Naive B cell (primary cell): Measurements from ENCODE around the gene HMGA1. TPM values are rescaled to one million over a fixed set of nuclear protein-coding genes. Genes with fewer than 3 reads are reported as not detected.
"Not testable (repeated sequence)": the region's sequence is repeated elsewhere in the genome, so short reads cannot be mapped to it uniquely, and the experiment has no call there.

ENCODE experiments used
- ATAC-seq, 2 donors: fragments of 150-1000 bp; cut with Tn5 transposase; 2 replicates each; pipeline ENCODE4 v1.10.0; 2021; ENCODE audit warnings: low read depth in 2 of 2, mild to moderate bottlenecking in 2 of 2, moderate library complexity in 2 of 2
- DNase-seq: peaks from one replicate; pipeline ENCODE4 v3.0.0; 2022
- H3K27ac Mint-ChIP-seq, 6 donors: one replicate each; pipeline ENCODE4 v1.8.0; 2020 to 2022; ENCODE audit warnings: mild to moderate bottlenecking in 6 of 6, mixed read lengths in 6 of 6, moderate library complexity in 5 of 6, inconsistent platforms in 2 of 6
- H3K27me3 Mint-ChIP-seq, 3 donors: one replicate each; pipeline ENCODE4 v1.8.0; 2021 to 2022; ENCODE audit warnings: mixed read lengths in 3 of 3, mild to moderate bottlenecking in 1 of 3
- H3K36me3 Mint-ChIP-seq, 2 donors: one replicate each; pipeline ENCODE4 v1.8.0; 2020 to 2022; ENCODE audit warnings: mixed read lengths in 2 of 2, inconsistent platforms in 1 of 2, mild to moderate bottlenecking in 1 of 2
- H3K4me1 Mint-ChIP-seq, 3 donors: one replicate each; pipeline ENCODE4 v1.8.0; 2020 to 2022; ENCODE audit warnings: mixed read lengths in 3 of 3, inconsistent platforms in 1 of 3, mild to moderate bottlenecking in 1 of 3, moderate library complexity in 1 of 3
- H3K4me3 Mint-ChIP-seq, 8 donors: one replicate each; pipeline ENCODE4 v1.8.0; 2020 to 2022; ENCODE audit warnings: mild to moderate bottlenecking in 8 of 8, mixed read lengths in 8 of 8, moderate library complexity in 8 of 8, inconsistent platforms in 2 of 8
- H3K9me3 Mint-ChIP-seq, 7 donors: one replicate each; pipeline ENCODE4 v1.8.0; 2020 to 2022; ENCODE audit warnings: mixed read lengths in 7 of 7, mild to moderate bottlenecking in 5 of 7, inconsistent platforms in 2 of 7, moderate library complexity in 1 of 7
- polyA plus RNA-seq, 6 donors: library from polyadenylated mRNA; unstranded; fragments of 300-500 nt; fragmentation: Illumina TruSeq; gene quantifications; one replicate each; pipeline ENCODE4 v1.2.3, GENCODE V29; 2021; ENCODE audit warnings: low read depth in 6 of 6

Gene HMGA1
- polyA plus RNA-seq, 6 donors from 2014 or later: 17.2 to 38.1 (median 31.2) TPM

DNA sequence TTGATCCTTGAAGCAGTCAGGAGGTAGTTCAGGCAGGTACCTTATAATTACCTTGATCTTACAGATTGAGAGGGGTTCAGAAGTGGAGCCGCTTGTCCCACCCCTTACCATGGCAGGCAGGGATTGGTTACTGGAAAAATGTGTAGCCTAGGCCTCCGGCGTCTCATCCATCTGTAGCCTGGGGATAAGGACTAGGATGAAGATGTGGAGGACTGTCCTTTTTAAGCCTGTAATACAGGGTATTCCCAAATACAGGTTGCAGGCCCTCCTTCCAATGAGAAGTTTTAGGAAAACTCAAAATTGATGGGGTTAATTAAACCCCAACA, 2.8 kb downstream of the HMGA1 start:
- Mint-ChIP-seq H3K9me3 (no peaks in the 10 kb centered on the region), H3K27me3 (no peaks in the 10 kb centered on the region), H3K27ac (peak overlapping the region in 3 of 6 donors; percentile 22 to 92 (median 81)), H3K4me1 (peaks cover 25 to 55% (median 42%) of the 10 kb centered on the region in 3 donors), H3K36me3 (peaks cover 0 to 4% of the 10 kb centered on the region in 2 donors), H3K4me3 (peak overlapping the region in 6 of 8 donors; percentile 24 to 89 (median 62))
- DNase-seq: no peak
- ATAC-seq: no peak

- peaks cover 25 to 54% (median 41%) of the 10 kb centered on the region in 3 donors for H3K4me1 Mint-ChIP-seq
- H3K27me3 Mint-ChIP-seq: no peaks in the 10 kb centered on the region
- DNase-seq (no peak), ATAC-seq (no peak)
- H3K36me3 Mint-ChIP-seq: peaks cover 0 to 4% of the 10 kb centered on the region in 2 donors
- no peaks in the 10 kb centered on the region for H3K9me3 Mint-ChIP-seq
- H3K4me3 Mint-ChIP-seq: peak overlapping the region in 1 of 8 donors; percentile 70
- peak overlapping the region in 2 of 6 donors; percentile 22 to 81 for H3K27ac Mint-ChIP-seq
Measured at GRCh38 chr6:34239893-34240292, 3.2 kb downstream of the HMGA1 start.

- Mint-ChIP-seq H3K4me1 (peaks cover 28 to 59% (median 48%) of the 10 kb centered on the region in 3 donors), H3K4me3 (peak overlapping the region in 1 of 8 donors; percentile 70), H3K36me3 (peaks cover 0 to 4% of the 10 kb centered on the region in 2 donors), H3K27me3 (no peaks in the 10 kb centered on the region), H3K9me3 (no peaks in the 10 kb centered on the region), H3K27ac (peak overlapping the region in 2 of 6 donors; percentile 11 to 89)
- ATAC-seq (no peak), DNase-seq (no peak)
Measured at GRCh38 chr6:34240329-34241248, 3.9 kb downstream of the HMGA1 start.

- peak overlapping the region in 1 of 8 donors; percentile 18 for H3K4me3 Mint-ChIP-seq
- H3K36me3 Mint-ChIP-seq: peaks cover 0 to 4% of the 10 kb centered on the region in 2 donors
- no peaks in the 10 kb centered on the region for H3K27me3 Mint-ChIP-seq
- no peak for ATAC-seq
- no peaks in the 10 kb centered on the region for H3K9me3 Mint-ChIP-seq
- peaks cover 21 to 54% (median 53%) of the 10 kb centered on the region in 3 donors for H3K4me1 Mint-ChIP-seq
- peak overlapping the region in 3 of 6 donors; percentile 12 to 74 (median 63) for H3K27ac Mint-ChIP-seq
- DNase-seq: no peak
Measured at GRCh38 chr6:34241351-34242215, 4.9 kb downstream of the HMGA1 start.

- Mint-ChIP-seq H3K4me1 (peaks cover 26 to 62% (median 61%) of the 10 kb centered on the region in 3 donors), H3K36me3 (peaks cover 0 to 4% of the 10 kb centered on the region in 2 donors), H3K27ac (peak overlapping the region; percentile 42 to 83 (median 70)), H3K27me3 (no peaks in the 10 kb centered on the region), H3K4me3 (peak overlapping the region in 2 of 8 donors; percentile 18 to 52), H3K9me3 (no peaks in the 10 kb centered on the region)
- ATAC-seq (no peak), DNase-seq (no peak)
Measured at GRCh38 chr6:34242252-34243130, 5.8 kb downstream of the HMGA1 start.

- Mint-ChIP-seq H3K27me3 (no peaks in the 10 kb centered on the region), H3K4me3 (peak overlapping the region in 3 of 8 donors; percentile 13 to 52 (median 42)), H3K9me3 (no peaks in the 10 kb centered on the region), H3K36me3 (peaks cover 0 to 4% of the 10 kb centered on the region in 2 donors), H3K27ac (peak overlapping the region; percentile 42 to 88 (median 66)), H3K4me1 (peaks cover 30 to 69% (median 66%) of the 10 kb centered on the region in 3 donors)
- ATAC-seq (no peak), DNase-seq (no peak)
Measured at GRCh38 chr6:34243131-34243771, 6.6 kb downstream of the HMGA1 start.

DNA sequence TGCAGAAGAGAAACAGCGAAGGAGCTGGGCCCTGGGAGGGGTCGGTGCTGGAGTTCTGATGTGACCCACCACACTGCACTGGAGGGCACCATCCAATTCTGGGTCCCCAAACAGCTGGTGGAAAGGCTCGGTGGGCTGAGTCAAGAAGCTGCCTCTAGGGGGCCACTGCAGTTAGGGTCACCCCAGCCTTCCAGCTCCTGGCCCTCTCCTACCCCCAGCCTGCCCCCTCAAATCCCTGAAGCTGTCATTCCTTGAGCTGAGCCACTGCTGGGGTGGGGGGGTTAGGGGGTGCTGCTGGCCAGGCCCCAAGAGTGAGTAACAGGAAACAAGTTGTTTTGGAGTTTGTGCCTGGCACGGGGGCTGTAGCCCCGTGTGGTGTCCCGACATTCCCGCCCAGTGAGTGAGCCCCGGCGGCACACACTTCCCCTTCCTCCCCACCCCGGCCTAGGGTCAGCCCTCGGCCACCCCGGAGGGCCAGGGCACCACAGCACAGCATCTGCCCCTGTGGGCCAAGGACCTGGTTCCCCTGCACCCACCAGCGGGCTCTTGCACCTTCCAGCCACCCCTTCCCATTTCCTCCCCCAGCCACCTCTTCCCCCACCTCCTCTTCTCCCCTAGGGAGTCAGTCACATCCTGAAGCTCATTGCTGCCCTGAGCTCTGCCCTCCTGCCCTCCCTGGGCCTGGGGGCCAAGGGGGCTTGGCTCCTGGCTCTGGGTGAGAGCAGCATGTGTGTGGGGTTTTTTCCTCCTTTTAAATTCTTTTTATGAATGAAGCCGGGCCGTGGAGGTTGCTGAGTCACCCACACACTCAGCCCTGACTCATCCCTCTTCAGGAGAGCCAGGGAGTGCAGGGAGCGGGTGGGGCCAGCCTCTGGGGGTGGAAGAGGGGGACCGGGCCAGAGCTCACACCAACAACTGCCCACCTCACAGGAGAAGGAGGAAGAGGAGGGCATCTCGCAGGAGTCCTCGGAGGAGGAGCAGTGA, 7.5 kb downstream of the HMGA1 start:
- peaks cover 29 to 62% (median 62%) of the 10 kb centered on the region in 3 donors for H3K4me1 Mint-ChIP-seq
- H3K27ac Mint-ChIP-seq: peak overlapping the region in 3 of 6 donors; percentile 49 to 88 (median 63)
- H3K4me3 Mint-ChIP-seq: peak overlapping the region in 2 of 8 donors; percentile 13 to 42
- DNase-seq (no peak), ATAC-seq (no peak)
- H3K9me3 Mint-ChIP-seq: no peaks in the 10 kb centered on the region
- peaks cover 0 to 4% of the 10 kb centered on the region in 2 donors for H3K36me3 Mint-ChIP-seq
- no peaks in the 10 kb centered on the region for H3K27me3 Mint-ChIP-seq

GRCh38 chr6:34245032-34245760, 8.5 kb downstream of the HMGA1 start:
- Mint-ChIP-seq H3K4me3 (peak overlapping the region in 1 of 8 donors; percentile 18), H3K4me1 (peaks cover 24 to 65% (median 57%) of the 10 kb centered on the region in 3 donors), H3K27ac (peak overlapping the region in 2 of 6 donors; percentile 62 to 96)
- ATAC-seq, DNase-seq, H3K9me3 Mint-ChIP-seq, H3K36me3 Mint-ChIP-seq, H3K27me3 Mint-ChIP-seq: not testable (repeated sequence)

DNA sequence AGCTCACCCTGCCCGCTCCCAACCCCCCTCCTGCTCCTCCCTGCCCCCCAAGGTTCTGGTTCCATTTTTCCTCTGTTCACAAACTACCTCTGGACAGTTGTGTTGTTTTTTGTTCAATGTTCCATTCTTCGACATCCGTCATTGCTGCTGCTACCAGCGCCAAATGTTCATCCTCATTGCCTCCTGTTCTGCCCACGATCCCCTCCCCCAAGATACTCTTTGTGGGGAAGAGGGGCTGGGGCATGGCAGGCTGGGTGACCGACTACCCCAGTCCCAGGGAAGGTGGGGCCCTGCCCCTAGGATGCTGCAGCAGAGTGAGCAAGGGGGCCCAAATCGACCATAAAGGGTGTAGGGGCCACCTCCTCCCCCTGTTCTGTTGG, 9.1 kb downstream of the HMGA1 start:
- peak overlapping the region in 3 of 8 donors; percentile 18 to 66 (median 47) for H3K4me3 Mint-ChIP-seq
- ATAC-seq, H3K36me3 Mint-ChIP-seq, DNase-seq, H3K9me3 Mint-ChIP-seq, H3K27me3 Mint-ChIP-seq: not testable (repeated sequence)
- H3K27ac Mint-ChIP-seq: peak overlapping the region in 3 of 6 donors; percentile 61 to 96 (median 62)
- peaks cover 22 to 64% (median 52%) of the 10 kb centered on the region in 3 donors for H3K4me1 Mint-ChIP-seq

DNA sequence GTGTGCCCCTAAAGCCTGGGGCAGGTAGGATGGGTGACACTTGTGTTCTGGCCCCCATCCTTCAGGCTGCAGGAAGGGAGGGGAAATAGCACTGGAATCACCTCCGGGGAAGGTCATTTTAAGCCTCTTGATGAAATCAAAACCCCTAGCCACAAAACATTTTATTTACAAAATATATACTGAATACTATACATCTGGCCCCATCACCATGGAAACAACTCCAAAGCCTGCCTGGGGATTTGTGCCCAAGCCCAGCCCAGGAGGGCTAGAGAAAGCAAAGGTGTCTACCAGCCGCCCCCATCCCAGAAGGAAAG, 9.5 kb downstream of the HMGA1 start:
- no peaks in the 10 kb centered on the region for H3K9me3 Mint-ChIP-seq
- H3K27me3 Mint-ChIP-seq: no peaks in the 10 kb centered on the region
- ATAC-seq: no peak
- H3K27ac Mint-ChIP-seq: peak overlapping the region in 4 of 6 donors; percentile 38 to 96 (median 82)
- peaks cover 22 to 64% (median 47%) of the 10 kb centered on the region in 3 donors for H3K4me1 Mint-ChIP-seq
- DNase-seq: no peak
- H3K36me3 Mint-ChIP-seq: peaks cover 0 to under 1% of the 10 kb centered on the region in 2 donors
- peak overlapping the region in 3 of 8 donors; percentile 66 to 96 (median 66) for H3K4me3 Mint-ChIP-seq
